Activated CD4-positive, alpha-beta T cell treated with anti-CD3 and anti-CD28 coated beads, Interleukin-2, amount 50 U/mL, for 4 hours (primary cell): Measurements from ENCODE around the gene TRAF3.
A peak's percentile ranks its signal among the peaks of the same experiment; 100 is the strongest.
"Not testable (repeated sequence)": the region's sequence is repeated elsewhere in the genome, so short reads cannot be mapped to it uniquely, and the experiment has no call there.

Experiments
- DNase-seq, 2 experiments: peaks; one replicate each; pipeline ENCODE4 v3.0.0-alpha.2; 2020

Gene TRAF3

DNA sequence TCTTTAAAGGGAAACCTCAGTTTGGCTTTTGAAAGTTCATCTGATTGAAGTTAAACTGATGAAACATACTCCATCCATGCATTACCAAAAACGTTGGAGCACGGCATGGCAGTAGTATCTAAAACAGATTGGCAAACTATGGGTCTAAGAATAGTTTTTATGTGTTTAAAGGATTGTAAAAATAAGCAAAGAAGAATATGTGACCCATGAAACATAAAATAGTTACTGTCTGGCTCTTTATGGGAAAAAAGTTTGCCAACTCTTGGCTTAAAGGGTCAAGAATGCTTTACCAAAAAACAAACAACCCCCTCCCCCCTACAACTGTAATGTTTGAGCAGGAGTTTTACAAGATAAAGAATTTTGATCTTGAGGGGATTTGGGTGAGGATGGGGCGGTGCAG lies 32.6 kb downstream of the TRAF3 start:
- DNase-seq, result no peak

DNA sequence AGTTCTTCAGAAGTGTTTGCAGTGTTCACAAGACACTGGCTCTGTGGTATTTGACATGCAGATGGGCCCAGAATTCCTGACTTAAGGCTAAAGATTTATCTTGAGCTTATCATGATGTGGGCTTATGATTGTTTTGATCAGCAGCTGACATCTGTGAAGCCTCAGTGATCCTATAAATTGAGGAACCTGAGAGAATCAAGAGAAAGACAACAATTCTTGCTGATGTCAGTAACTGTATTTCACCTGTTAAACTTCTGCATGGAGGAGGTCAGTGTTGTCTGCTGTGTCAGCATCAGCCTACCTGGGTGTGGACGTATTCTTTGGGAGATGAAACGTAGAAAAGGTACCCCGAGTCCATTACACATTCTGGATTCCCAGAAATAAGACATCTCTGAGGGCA lies 33.3 kb downstream of the TRAF3 start:
- no peak for DNase-seq

DNA sequence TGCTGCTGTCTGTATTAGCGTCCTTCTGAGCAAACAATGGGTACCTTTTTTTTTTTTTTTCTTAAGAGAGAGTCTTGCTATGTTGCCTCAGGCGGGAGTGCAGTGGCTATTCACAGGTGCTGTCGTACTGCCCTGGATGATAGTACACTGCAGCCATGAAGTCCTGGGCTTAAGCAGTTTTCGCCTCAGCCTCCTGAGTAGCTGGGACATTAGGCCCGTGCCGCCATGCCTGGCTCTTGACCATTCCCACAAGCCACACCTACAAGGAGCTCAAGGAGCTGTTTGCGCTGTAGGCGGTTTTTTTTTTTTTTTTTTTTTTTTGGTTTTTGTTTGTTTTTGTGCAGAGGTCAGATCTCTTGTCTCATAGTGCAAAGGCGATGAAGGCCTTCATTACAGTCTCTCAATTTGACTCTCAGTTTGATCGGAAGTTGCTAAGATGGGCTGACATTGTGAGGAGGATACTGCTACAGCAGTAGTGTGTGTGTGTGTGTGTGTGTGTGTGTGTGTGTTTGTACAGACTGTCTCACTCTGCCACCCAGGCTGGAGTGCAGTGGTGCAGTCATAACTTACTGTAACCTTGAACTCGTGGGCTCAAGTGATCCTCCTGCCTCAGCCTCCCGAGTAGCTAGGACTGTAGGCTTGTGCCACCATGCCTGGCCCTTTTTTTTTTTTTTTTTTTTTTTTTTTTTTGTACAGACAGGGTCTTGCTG lies 34.2 kb downstream of the TRAF3 start:
- DNase-seq, result no peak

DNA sequence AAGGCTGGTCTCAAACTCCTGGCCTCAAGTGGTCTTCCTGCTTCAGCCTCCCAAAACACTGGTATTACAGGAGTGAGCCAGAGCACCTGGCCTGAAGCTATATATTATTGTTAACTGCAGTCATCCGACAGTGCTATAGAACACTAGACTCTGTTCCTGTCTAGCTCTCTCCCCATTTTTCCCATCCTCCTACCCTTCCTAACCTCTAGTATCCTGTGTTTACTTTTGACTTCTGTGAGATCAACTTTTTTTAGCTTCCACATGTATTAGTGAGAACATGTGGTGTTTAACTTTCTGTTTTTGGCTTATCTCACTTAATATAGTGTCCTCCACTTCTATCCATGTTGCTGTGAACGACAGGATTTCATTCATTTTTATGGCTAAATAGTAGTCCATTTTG lies 34.7 kb downstream of the TRAF3 start:
- DNase-seq, result no peak

GRCh38 chr14:102813691-102814090 lies 36.4 kb downstream of the TRAF3 start:
- DNase-seq, result no peak

DNA sequence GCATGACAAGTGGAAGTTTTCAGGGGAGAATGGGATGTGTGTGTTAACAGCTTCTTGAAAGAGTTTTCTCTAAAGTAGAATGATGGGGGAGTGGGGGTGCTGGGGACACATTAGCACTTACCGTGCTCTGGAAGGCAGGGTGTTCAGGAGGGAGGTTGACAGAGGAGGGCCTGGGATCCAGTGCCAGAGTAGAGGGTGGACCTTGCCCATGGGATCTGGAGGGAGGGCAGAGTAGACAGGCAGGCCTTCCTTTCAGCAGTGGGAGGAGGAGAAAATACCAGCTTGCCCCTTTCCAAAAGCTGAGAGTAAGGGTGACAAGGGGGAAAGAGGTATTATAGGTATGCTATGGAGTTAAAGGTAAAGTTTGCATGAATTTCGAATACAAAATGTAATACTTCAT lies 40.1 kb downstream of the TRAF3 start:
- no peak for DNase-seq

DNA sequence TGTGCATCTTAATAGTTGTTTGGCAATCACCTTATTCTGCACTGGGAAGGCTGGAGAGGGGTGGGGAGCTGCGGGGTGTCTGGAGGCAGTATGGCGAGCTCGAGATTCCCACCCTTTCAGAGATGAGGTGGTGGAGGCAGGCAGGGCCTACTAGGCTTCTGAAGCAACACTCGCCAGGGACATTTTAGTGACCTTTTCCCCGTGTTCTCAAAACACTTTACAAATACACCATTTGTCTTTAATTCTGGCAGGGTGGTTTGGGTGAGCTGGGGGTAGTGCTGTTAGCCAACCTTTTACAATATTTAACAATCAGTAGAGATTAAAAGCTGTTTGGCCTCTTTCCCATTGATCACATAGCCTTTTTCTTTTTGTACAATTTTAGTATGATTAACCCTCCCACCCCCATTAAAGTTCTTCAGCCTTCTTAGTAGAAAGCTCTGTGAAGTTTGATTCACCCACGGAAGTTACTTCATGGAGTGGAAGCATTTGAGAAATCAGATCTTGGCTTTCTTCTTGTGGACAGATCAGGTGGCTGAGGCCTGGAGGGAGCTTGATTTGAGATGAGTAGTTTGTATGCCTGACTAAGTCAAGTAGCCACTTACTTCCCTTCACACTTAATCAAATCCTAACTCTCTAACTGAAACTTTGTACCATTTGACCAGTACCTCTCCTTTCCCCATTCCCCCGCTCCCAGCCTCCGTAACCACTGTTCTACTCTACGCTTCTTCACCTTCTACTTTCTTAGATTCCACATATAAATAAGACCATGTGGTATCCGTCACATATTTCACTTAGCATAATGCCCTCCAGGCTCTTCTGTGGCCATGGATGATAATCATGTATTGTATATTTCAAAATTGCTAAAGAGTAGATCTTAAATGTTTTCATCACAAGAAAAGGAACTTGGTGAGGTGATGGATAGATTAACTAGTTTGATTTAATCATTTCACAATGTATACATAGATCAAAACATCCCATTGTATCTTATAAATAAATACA lies 41.0 kb downstream of the TRAF3 start:
- DNase-seq, result no peak

GRCh38 chr14:102819176-102819628 lies 42.0 kb downstream of the TRAF3 start:
- peak; percentile 37 to 44 for DNase-seq

DNA sequence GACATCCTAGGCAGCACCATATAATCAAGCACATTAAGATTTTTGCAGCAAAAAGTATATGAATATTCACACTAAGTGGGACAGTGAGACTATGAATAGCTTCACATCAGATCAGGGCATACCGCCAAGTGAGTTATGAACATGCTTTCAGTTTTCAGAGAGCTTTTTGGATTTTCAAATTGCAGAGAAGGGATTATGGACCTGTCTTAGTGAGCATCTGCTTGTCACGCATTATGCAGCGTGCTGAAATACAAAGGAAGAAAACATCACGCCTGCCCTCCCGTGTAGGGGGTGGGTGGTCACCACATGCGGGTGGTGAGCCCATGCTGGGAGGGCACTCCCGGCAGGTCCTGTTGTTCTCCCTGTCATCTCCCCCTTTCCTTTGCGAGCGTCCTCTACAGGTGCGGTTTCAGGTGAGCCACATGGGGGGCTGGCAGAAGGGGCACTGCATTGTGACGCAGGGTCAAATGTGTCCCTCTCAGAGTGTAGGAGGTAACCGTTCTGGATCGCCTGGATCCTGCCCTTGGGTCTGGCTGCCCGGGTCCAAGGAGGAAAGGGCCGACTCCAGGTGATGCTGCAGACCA lies 42.6 kb downstream of the TRAF3 start:
- no peak for DNase-seq

GRCh38 chr14:102821252-102821651 lies 44.0 kb downstream of the TRAF3 start:
- no peak for DNase-seq

DNA sequence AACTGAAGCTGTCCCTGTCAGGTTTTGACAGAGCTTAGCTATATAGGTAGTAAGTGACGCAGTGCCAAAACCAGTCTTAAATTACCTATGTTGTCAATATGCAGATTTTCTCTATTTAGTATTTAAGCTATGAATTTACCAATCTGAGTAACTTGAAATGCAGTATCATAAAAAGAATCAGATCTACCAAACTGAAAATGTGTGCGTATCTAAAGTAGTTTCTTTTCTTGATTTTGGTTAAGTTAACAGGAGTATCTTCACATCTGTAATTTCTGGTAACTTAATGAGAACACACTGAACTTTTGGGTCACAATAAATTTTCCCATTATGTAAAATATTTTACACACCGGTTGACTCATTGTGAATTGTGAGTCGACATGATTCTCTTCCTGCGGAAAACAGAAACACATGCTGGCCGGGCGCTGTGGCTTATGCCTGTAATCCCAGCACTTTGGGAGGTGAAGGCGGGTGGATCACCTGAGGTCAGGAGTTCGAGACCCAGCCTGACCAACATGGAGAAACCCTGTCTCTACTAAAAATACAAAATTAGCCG lies 45.1 kb downstream of the TRAF3 start:
- peak in 1 of 2 experiments; percentile 17 for DNase-seq

- not testable (repeated sequence) for DNase-seq
Measured at GRCh38 chr14:102822887-102823286, 45.6 kb downstream of the TRAF3 start.

GRCh38 chr14:102823546-102823945 lies 46.3 kb downstream of the TRAF3 start:
- DNase-seq, result no peak

DNA sequence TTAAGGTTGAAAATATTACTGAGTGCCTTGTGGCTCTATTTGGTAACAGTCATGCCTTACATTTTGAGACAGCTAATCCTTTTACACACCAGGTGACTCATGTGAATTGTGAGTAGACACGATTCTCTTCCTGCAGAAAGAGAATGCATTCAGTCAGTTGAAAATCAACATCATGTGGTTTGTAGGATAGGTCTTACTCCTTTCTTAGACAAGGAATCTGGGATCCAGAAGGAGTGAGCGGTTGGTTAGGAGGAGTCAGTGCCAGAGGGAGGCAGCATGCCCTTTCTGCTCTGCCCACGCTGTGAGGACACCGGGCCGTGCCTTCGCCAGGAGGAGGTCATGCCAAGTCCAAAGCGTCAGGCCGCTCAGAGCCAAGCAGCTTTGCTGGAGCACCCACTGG lies 47.6 kb downstream of the TRAF3 start:
- no peak for DNase-seq

DNA sequence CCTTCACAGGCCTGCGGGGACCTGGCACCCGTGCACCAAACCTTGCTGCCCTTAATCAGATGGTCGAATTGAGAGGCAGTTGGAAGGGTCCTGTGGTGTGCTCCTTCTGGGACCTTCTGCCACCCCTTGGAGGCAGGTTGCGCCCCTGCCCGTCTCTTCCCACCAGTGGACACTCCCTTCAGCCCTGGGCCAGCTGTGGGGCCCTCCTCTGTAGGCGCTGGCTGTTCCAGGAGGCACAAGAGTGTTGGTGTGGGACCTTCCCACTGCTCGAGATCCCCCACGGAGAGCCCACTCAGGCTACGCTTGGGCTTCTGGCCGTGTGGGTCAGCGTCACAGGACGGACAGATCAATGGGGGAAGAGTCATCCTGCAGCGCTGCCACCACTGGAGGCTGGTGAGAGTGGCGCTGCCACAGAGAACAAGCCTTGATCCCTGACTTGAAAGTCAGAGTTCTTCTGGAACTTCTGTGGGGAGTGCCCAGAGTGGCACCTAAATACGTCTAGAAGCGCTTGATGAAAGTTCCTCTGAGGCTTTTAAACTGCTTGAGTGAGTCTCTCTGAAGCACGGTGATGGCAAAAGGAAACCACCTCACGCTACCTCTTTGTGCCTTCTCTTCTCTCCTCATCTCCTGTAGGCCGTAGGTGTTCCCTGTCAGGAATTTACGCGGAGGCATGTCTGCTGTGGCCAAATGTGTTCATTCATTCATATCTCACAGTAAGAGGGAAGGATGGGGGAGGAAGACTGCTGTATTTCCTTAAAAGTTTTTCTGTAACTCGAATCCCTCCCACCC lies 48.3 kb downstream of the TRAF3 start:
- no peak for DNase-seq

- DNase-seq, result no peak
Measured at GRCh38 chr14:102826161-102826560, 48.9 kb downstream of the TRAF3 start.

DNA sequence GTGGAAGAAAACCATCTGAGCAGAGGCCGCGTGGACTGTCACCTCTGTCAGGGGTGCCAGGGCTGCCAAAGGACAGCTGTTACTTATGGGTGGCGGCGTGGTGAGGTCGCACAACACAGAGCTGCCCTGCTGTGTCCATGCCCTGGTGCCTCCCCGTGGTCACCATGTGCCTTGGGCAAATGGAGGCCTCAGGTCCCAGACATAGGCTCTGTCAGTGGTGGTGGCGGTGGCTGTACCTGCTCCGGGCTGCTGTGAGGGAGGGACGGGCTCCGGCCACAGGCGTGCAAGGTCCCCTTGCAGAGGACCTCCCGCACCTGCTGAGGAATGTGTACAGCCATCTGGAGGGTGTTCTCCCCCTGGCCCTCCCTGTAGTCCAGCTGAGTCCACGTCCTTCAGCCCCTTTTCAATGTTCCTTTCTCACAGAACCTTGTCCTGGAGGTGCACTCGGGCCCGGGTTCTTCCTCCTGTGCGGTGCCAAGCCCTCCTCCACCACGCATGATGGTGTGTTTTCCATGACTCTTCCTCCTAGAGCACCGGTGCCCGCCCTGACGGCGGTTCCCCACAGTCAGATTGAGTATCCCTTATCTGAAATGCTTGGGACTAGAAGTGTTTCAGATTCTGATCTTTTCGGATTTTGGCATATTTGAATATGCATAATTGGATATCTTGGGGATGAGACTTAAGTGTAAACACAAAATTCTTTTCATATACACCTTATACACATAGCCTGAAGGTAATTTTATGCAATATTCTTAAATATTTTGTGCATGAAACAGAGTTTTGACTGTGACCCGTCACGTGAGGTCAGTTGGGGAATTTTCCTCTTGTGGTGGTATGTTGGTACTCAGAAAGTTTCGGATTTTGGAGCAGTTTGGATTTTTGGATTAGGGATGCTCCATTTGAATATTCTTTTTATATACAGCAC lies 49.8 kb downstream of the TRAF3 start:
- DNase-seq, result no peak

- DNase-seq, result no peak
Measured at GRCh38 chr14:102827716-102828115, 50.5 kb downstream of the TRAF3 start.

DNA sequence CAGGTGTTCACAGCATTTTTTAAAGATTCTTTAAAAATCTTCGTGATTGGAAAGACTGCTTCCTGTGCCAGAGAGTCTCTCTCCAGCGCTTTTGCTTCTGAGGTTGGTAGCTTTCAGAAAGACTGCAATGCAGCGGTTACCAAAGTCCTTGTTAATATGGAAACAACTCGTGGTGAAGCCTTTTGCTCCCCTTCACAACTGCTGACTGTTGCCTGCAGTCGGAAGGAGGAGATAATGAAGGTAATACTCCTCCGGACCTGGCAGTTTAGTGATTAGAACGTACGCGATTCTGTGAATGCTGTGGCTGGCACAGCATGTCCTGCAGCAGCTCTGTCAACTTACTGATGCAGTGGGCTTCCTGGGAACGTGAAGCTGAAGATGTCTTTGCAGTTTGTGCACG lies 50.9 kb downstream of the TRAF3 start:
- DNase-seq, result no peak

DNA sequence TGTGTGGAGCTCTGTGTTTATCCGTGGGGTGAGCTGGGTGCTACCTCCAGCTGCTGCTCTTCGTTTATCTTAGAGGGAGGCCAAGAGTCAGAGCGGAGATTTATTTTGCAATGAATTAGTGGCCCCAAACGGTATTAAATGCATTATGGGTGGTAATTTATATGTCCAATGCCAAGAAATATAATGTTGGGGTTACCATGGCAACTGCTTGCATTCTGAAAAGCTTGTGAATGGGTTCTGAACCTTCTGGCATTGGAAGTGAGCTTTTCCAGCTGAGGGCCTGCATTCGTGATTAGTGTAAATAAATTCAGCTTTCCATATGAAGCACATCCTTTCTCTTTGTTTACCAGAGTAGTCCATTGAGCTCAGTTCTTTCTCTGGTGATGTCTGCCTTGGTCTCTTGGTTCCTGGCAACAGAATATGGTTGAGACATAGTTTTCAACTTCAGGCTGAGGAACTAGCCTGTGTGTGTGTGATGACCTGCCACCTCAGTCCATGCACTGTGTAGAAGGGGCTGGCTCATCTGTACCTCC lies 51.8 kb downstream of the TRAF3 start:
- no peak for DNase-seq

GRCh38 chr14:102830474-102831045 lies 53.3 kb downstream of the TRAF3 start:
- no peak for DNase-seq
